Measurements from ENCODE around the gene COX19.

Gene COX19

GRCh38 chr7:932651-932975 lies 42.7 kb downstream of the COX19 start:
- in situ Hi-C loops (cut with HindIII; ENCODE audit: low sequenced_read_pairs), result no loop called here
- H3K4me3 ChIP-seq (ENCODE audit: low read depth, low read length), result no peak overlapping the region
- no peak for DNase-seq (ENCODE audit: low read depth)
- no peak for TF ChIP-seq CTCF (IDR thresholded peaks at IDR 0.05; ENCODE audit: low read depth, low read length, missing control alignments)

GRCh38 chr7:931871-932650 lies 43.3 kb downstream of the COX19 start:
- TF ChIP-seq CTCF (IDR thresholded peaks at IDR 0.05; ENCODE audit: low read depth, low read length, missing control alignments), result no peak
- no peak for DNase-seq (ENCODE audit: low read depth)
- in situ Hi-C loops (cut with HindIII; ENCODE audit: low sequenced_read_pairs), result no loop called here
- H3K4me3 ChIP-seq (ENCODE audit: low read depth, low read length), result no peak overlapping the region

GRCh38 chr7:930975-931758 lies 44.2 kb downstream of the COX19 start:
- no peak overlapping the region for H3K4me3 ChIP-seq (ENCODE audit: low read depth, low read length)
- no peak for DNase-seq (ENCODE audit: low read depth)
- in situ Hi-C loops (cut with HindIII; ENCODE audit: low sequenced_read_pairs), result no loop called here
- no peak for TF ChIP-seq CTCF (IDR thresholded peaks at IDR 0.05; ENCODE audit: low read depth, low read length, missing control alignments)

- no peak for DNase-seq (ENCODE audit: low read depth)
- TF ChIP-seq CTCF (IDR thresholded peaks at IDR 0.05; ENCODE audit: low read depth, low read length, missing control alignments), result no peak
- in situ Hi-C loops (cut with HindIII; ENCODE audit: low sequenced_read_pairs), result no loop called here
These were observed 46.0 kb downstream of the COX19 start for GRCh38 chr7:929311-929711.

GRCh38 chr7:927031-927671 lies 48.2 kb downstream of the COX19 start:
- in situ Hi-C loops (cut with HindIII; ENCODE audit: low sequenced_read_pairs), result no loop called here
- TF ChIP-seq CTCF (IDR thresholded peaks at IDR 0.05; ENCODE audit: low read depth, low read length, missing control alignments), result no peak
- no peak for DNase-seq (ENCODE audit: low read depth)
- H3K4me3 ChIP-seq (ENCODE audit: low read depth, low read length), result no peak overlapping the region

More at GRCh38 chr7:929311-929711, 46.0 kb downstream of the COX19 start:
- H3K4me3 ChIP-seq (ENCODE audit: low read depth, low read length), result no peak overlapping the region
